ENCODE data around the gene NPC1. TPM values are rescaled to one million over a fixed set of nuclear protein-coding genes. Genes with fewer than 3 reads are reported as not detected.
A peak's percentile ranks its signal among the peaks of the same experiment; 100 is the strongest.

The NPC1 gene
- polyA plus RNA-seq, 1 donor (not counting 4 experiments of a cell fraction or from before 2014, with no cell fraction given) = 49.9 TPM

DNA sequence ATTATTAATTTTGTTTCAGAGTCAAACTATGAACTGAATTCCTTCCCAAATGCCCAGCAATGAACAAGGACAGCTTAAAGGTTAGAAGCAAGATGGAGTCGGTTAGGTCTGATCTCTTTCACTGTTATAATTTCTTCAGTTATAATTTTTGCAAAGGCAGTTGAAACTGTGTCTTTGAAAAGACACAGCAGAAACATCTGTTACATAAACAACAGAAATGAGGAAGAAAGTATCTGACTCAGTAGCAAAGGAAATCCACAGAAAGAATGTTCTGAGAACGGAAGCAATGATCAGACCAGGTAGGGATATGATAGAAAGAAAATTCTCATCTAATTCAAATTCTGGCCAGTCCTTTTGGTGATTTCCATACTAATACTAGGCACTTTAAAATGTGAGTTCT is 88.2 kb downstream of the NPC1 start:
- no peak overlapping the region for H3K4me2 ChIP-seq (ENCODE audit: control insufficient read depth, extremely low read depth, insufficient read depth, low read depth, low read length)
- H3K27me3 ChIP-seq (ENCODE audit: control insufficient read depth, extremely low read depth, insufficient read depth, low read length) = no peaks in the 10 kb centered on the region
- no peak overlapping the region for H3K4me3 ChIP-seq (ENCODE audit: control insufficient read depth in 2 of 3, extremely low read depth in 1 of 3, insufficient read depth in 2 of 3, low read depth in 1 of 3, low read length in 3 of 3)
- H3K9me1 ChIP-seq (ENCODE audit: control insufficient read depth, extremely low read depth, insufficient read depth, low read length) = no peaks in the 10 kb centered on the region
- H3K36me3 ChIP-seq (ENCODE audit: control insufficient read depth in 2 of 2, extremely low read depth in 1 of 2, insufficient read depth in 2 of 2, low read length in 2 of 2) = no peaks in the 10 kb centered on the region
- DNase-seq (ENCODE audit: low read depth, low spot score) (no peak), FAIRE-seq (no peak)
- no peak overlapping the region for H3K27ac ChIP-seq (ENCODE audit: control insufficient read depth, insufficient read depth, low read length)
- no peak for TF ChIP-seq EZH2 (IDR thresholded peaks at IDR 0.05; ENCODE audit: low read length)
- TF ChIP-seq, protein P1, sequence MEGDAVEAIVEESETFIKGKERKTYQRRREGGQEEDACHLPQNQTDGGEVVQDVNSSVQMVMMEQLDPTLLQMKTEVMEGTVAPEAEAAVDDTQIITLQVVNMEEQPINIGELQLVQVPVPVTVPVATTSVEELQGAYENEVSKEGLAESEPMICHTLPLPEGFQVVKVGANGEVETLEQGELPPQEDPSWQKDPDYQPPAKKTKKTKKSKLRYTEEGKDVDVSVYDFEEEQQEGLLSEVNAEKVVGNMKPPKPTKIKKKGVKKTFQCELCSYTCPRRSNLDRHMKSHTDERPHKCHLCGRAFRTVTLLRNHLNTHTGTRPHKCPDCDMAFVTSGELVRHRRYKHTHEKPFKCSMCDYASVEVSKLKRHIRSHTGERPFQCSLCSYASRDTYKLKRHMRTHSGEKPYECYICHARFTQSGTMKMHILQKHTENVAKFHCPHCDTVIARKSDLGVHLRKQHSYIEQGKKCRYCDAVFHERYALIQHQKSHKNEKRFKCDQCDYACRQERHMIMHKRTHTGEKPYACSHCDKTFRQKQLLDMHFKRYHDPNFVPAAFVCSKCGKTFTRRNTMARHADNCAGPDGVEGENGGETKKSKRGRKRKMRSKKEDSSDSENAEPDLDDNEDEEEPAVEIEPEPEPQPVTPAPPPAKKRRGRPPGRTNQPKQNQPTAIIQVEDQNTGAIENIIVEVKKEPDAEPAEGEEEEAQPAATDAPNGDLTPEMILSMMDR (optimal IDR thresholded peaks at IDR 0.05 in 1 of 3, IDR thresholded peaks at IDR 0.05 in 1 of 3, conservative IDR thresholded peaks at IDR 0.05 in 1 of 3; ENCODE audit: extremely low read depth in 1 of 3, insufficient read depth in 2 of 3, low read length in 3 of 3) = no peak
- H4K20me1 ChIP-seq (ENCODE audit: control insufficient read depth, extremely low read depth, insufficient read depth, low read length) = no peaks in the 10 kb centered on the region
- H3K9ac ChIP-seq (ENCODE audit: control insufficient read depth, extremely low read depth, insufficient read depth, low read length) = no peak overlapping the region
- H2AFZ ChIP-seq (ENCODE audit: control insufficient read depth, low read length) = no peak overlapping the region
- H3K79me2 ChIP-seq (ENCODE audit: control insufficient read depth, insufficient read depth, low read length) = no peaks in the 10 kb centered on the region
- H3K4me1 ChIP-seq (ENCODE audit: control insufficient read depth, extremely low read depth, insufficient read depth, low read length) = peaks cover 28% of the 10 kb centered on the region
- dilution Hi-C loops (cut with MboI; ENCODE audit: extremely low pct_ligation_motif_present, low sequenced_read_pairs) = no loop called here
- no peaks in the 10 kb centered on the region for H3K9me3 ChIP-seq (ENCODE audit: control insufficient read depth, low read depth, low read length)

DNA sequence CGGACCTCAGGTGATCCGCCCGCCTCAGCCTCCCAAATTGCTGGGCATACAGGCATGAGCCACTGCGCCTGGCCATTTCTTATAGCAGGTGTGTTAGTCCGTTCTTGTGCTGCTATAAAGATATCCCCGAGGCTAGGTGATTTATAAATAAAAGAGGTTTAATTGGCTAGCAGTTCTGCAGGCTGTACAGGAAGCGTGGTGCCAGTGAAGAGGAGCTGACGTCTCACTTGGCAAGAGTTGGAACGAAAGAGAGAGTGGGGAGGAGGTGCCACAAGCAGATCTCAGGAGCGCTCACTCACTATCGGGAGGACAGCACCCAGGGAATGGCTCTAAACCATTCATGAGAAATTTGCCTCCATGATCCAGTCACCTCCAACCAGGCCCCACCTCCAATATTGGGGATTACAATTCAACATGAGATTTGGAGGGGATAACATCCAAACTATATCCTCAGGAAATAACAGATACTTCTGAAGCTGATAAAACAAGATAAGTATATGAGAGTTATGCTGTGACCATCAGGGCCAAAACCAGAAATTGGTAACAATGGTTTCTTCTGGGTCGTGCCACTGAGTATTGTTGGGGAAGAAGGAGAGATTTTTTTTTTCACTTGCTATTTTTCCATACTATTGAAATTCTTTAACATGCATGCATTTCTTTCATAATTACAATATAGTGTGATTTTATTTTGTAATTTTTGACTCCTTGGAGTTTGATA is 90.4 kb downstream of the NPC1 start:
- Histone ChIP-seq H4K20me1 (ENCODE audit: control insufficient read depth, extremely low read depth, insufficient read depth, low read length) (no peaks in the 10 kb centered on the region), H3K27ac (ENCODE audit: control insufficient read depth, insufficient read depth, low read length) (peak overlapping the region; percentile 5), H3K4me1 (ENCODE audit: control insufficient read depth, extremely low read depth, insufficient read depth, low read length) (peaks cover 20% of the 10 kb centered on the region), H3K9ac (ENCODE audit: control insufficient read depth, extremely low read depth, insufficient read depth, low read length) (no peak overlapping the region), H2AFZ (ENCODE audit: control insufficient read depth, low read length) (peak overlapping the region; percentile 74), H3K9me1 (ENCODE audit: control insufficient read depth, extremely low read depth, insufficient read depth, low read length) (no peaks in the 10 kb centered on the region), H3K4me3 (ENCODE audit: control insufficient read depth in 2 of 3, extremely low read depth in 1 of 3, insufficient read depth in 2 of 3, low read depth in 1 of 3, low read length in 3 of 3) (no peak overlapping the region), H3K9me3 (ENCODE audit: control insufficient read depth, low read depth, low read length) (no peaks in the 10 kb centered on the region), H3K27me3 (ENCODE audit: control insufficient read depth, extremely low read depth, insufficient read depth, low read length) (no peaks in the 10 kb centered on the region), H3K4me2 (ENCODE audit: control insufficient read depth, extremely low read depth, insufficient read depth, low read depth, low read length) (peak overlapping the region; percentile 39), H3K79me2 (ENCODE audit: control insufficient read depth, insufficient read depth, low read length) (no peaks in the 10 kb centered on the region), H3K36me3 (ENCODE audit: control insufficient read depth in 2 of 2, extremely low read depth in 1 of 2, insufficient read depth in 2 of 2, low read length in 2 of 2) (no peaks in the 10 kb centered on the region)
- TF ChIP-seq EZH2 (IDR thresholded peaks at IDR 0.05; ENCODE audit: low read length) = no peak
- TF ChIP-seq, protein P1 (optimal IDR thresholded peaks at IDR 0.05 in 1 of 3, IDR thresholded peaks at IDR 0.05 in 1 of 3, conservative IDR thresholded peaks at IDR 0.05 in 1 of 3; ENCODE audit: extremely low read depth in 1 of 3, insufficient read depth in 2 of 3, low read length in 3 of 3) = no peak
- no peak for FAIRE-seq
- peak; percentile 74 for DNase-seq (ENCODE audit: low read depth, low spot score)
- dilution Hi-C loops (cut with MboI; ENCODE audit: extremely low pct_ligation_motif_present, low sequenced_read_pairs) = no loop called here
